SW480 (cell line): Measurements from ENCODE around the gene GOLGA6C.
"Not testable (repeated sequence)": the region's sequence is repeated elsewhere in the genome, so short reads cannot be mapped to it uniquely, and the experiment has no call there.

Experiments used
- DNase-seq: peaks from one replicate; pipeline ENCODE4 v3.0.0-alpha.2; 2016; ENCODE audit warnings: low spot score

The GOLGA6C gene

GRCh38 chr15:75252285-75252684, 5.8 kb upstream of the GOLGA6C start:
- not testable (repeated sequence) for DNase-seq

GRCh38 chr15:75258620-75259343, 648 bp downstream of the GOLGA6C start:
- DNase-seq: not testable (repeated sequence)

- not testable (repeated sequence) for DNase-seq
Measured at GRCh38 chr15:75259873-75260272, 1.7 kb downstream of the GOLGA6C start.

- not testable (repeated sequence) for DNase-seq
Measured at GRCh38 chr15:75273751-75274359, 15.7 kb downstream of the GOLGA6C start.

- DNase-seq: peak; percentile 12
Measured at GRCh38 chr15:75274509-75275107, 16.5 kb downstream of the GOLGA6C start.

- DNase-seq: not testable (repeated sequence)
Measured at GRCh38 chr15:75275617-75276016, 17.5 kb downstream of the GOLGA6C start.

GRCh38 chr15:75278497-75278896, 20.4 kb downstream of the GOLGA6C start:
- not testable (repeated sequence) for DNase-seq

- DNase-seq: not testable (repeated sequence)
Measured at GRCh38 chr15:75282572-75282971, 24.4 kb downstream of the GOLGA6C start, which contains the start of gene GOLGA6D. Gene GOLGA6D, plus strand, starts transcription at chr15:75282835. Its CDS starts 41 bp downstream, at chr15:75282876.

- not testable (repeated sequence) for DNase-seq
Measured at GRCh38 chr15:75284152-75284551, 26.0 kb downstream of the GOLGA6C start.

- not testable (repeated sequence) for DNase-seq
Measured at GRCh38 chr15:75293660-75294059, 35.5 kb downstream of the GOLGA6C start.

- not testable (repeated sequence) for DNase-seq
Measured at GRCh38 chr15:75298541-75299310, 40.6 kb downstream of the GOLGA6C start.

- not testable (repeated sequence) for DNase-seq
Measured at GRCh38 chr15:75299311-75299688, 41.2 kb downstream of the GOLGA6C start.

GRCh38 chr15:75300026-75300425, 41.9 kb downstream of the GOLGA6C start:
- DNase-seq: not testable (repeated sequence)

GRCh38 chr15:75302318-75302717, 44.2 kb downstream of the GOLGA6C start:
- no peak for DNase-seq

GRCh38 chr15:75302753-75303152, 44.6 kb downstream of the GOLGA6C start:
- not testable (repeated sequence) for DNase-seq

- no peak for DNase-seq
Measured at GRCh38 chr15:75306188-75306587, 48.1 kb downstream of the GOLGA6C start.

GRCh38 chr15:75307778-75308390, 49.8 kb downstream of the GOLGA6C start:
- peak; percentile 70 for DNase-seq

GRCh38 chr15:75309711-75310110, 51.6 kb downstream of the GOLGA6C start:
- no peak for DNase-seq

- peak; percentile 21 for DNase-seq
Measured at GRCh38 chr15:75312548-75312947, 54.4 kb downstream of the GOLGA6C start.

- DNase-seq: no peak
Measured at GRCh38 chr15:75313116-75313845, 55.1 kb downstream of the GOLGA6C start.
